Endothelial cell of umbilical vein (primary cell): ENCODE results near the gene ERGIC1. TPM values are rescaled to one million over a fixed set of nuclear protein-coding genes. Genes with fewer than 3 reads are reported as not detected.

Experiments used
- BruUV-seq: library from RNA; stranded (reverse); fragments of 400-500 nt; replicated peaks from 2 replicates; lab custom pipeline; 2021; lab: Mats Ljungman, UMichigan
- CTCF ChIA-PET: fragments of 300-600, 350-600 bp; sonication (Branson Sonifier 250); formaldehyde crosslinking; loops from one replicate; lab custom pipeline; 2021; ENCODE audit warnings: antibody characterized with exemption, inconsistent platforms; lab: Charles Lee
- POLR2A ChIA-PET: fragments of 300-600, 350-600 bp; sonication (Branson Sonifier 250); formaldehyde crosslinking; loops from one replicate; lab custom pipeline; 2021; ENCODE audit warnings: antibody characterized with exemption, inconsistent platforms; lab: Charles Lee
- DNase-seq: peaks from one replicate; pipeline ENCODE4 v3.0.0-alpha.2; 2011; ENCODE audit warnings: low read depth, low spot score
- FAIRE-seq: peaks from 2 replicates; lab custom pipeline; 2011; peaks lifted over from hg19 to GRCh38; lab: Jason Lieb, UNC
- H2AFZ ChIP-seq: 2 replicates; pipeline ENCODE4 v1.6.0; 2012; ENCODE audit warnings: low read depth, low read length, control low read depth, inconsistent platforms
- H3K27ac ChIP-seq: 2 replicates; pipeline ENCODE4 v1.5.1; 2011; ENCODE audit warnings: low read depth, mild to moderate bottlenecking, control low read depth, low read length, moderate library complexity; ENCODE audit not compliant: insufficient read depth
- H3K27me3 ChIP-seq, 2 experiments: 2 replicates each; pipeline versions ENCODE4 v1.6.0 to v1.6.1; 2011; ENCODE audit warnings: low read length in 2 of 2, mixed read lengths in 1 of 2; ENCODE audit not compliant: control insufficient read depth in 2 of 2, insufficient read depth in 2 of 2
- H3K36me3 ChIP-seq, 2 experiments: 2 replicates in 1 of 2; 3 replicates in 1 of 2; pipeline ENCODE4 v1.5.1; 2011; ENCODE audit warnings: low read length in 2 of 2, mild to moderate bottlenecking in 1 of 2, moderate library complexity in 1 of 2; ENCODE audit not compliant: control insufficient read depth in 2 of 2, insufficient read depth in 2 of 2; ENCODE audit errors: extremely low read depth in 1 of 2
- H3K4me1 ChIP-seq: 3 replicates; pipeline ENCODE4 v1.5.1; 2011; ENCODE audit warnings: mild to moderate bottlenecking, low read length; ENCODE audit not compliant: control insufficient read depth, insufficient read depth; ENCODE audit errors: extremely low read depth
- H3K4me2 ChIP-seq: 2 replicates; pipeline ENCODE4 v1.6.1; 2011; ENCODE audit warnings: low read length, control low read depth, mixed read lengths; ENCODE audit not compliant: insufficient read depth
- H3K4me3 ChIP-seq, 3 experiments: fragments of 200-600 bp in 1 of 3; sonication (generic), shearing (Covaris generic) in 1 of 3; replicated peaks in 1 of 3; 2 replicates each; pipeline ENCODE4 v1.5.1; 2011 to 2016; ENCODE audit warnings: control low read depth in 3 of 3, low read length in 3 of 3, mild to moderate bottlenecking in 2 of 3, inconsistent platforms in 1 of 3, low read depth in 1 of 3, moderate library complexity in 1 of 3; ENCODE audit not compliant: insufficient read depth in 1 of 3
- H3K79me2 ChIP-seq: 2 replicates; pipeline ENCODE4 v1.6.0; 2012; ENCODE audit warnings: low read length, inconsistent platforms; ENCODE audit not compliant: control insufficient read depth, insufficient read depth
- H3K9ac ChIP-seq: replicated peaks from 2 replicates; pipeline ENCODE3; 2011; ENCODE audit warnings: low read length, control low read depth; ENCODE audit not compliant: insufficient read depth; ENCODE audit errors: extremely low read depth
- H3K9me1 ChIP-seq: replicated peaks from 3 replicates; pipeline ENCODE4 v1.6.0; 2011; ENCODE audit warnings: mild to moderate bottlenecking, low read length; ENCODE audit not compliant: control insufficient read depth, insufficient read depth; ENCODE audit errors: extremely low read depth
- H3K9me3 ChIP-seq: replicated peaks from 2 replicates; pipeline ENCODE4 v1.5.1; 2012; ENCODE audit warnings: low read length, inconsistent platforms; ENCODE audit not compliant: control insufficient read depth, insufficient read depth
- H4K20me1 ChIP-seq: replicated peaks from 2 replicates; pipeline ENCODE3; 2011; ENCODE audit warnings: mild to moderate bottlenecking, low read length; ENCODE audit not compliant: control insufficient read depth, insufficient read depth; ENCODE audit errors: extremely low read depth
- CTCF ChIP-seq, 2 donors: IDR thresholded peaks; 1 replicate in 1 of 2; 2 replicates in 1 of 2; pipeline ENCODE4 v1.5.1; 2011; ENCODE audit warnings: low read length in 2 of 2, mild to moderate bottlenecking in 2 of 2, moderate library complexity in 2 of 2, control low read depth in 1 of 2, inconsistent platforms in 1 of 2, low read depth in 1 of 2; ENCODE audit not compliant: insufficient read depth in 1 of 2; ENCODE audit errors: extremely low read depth in 1 of 2
- EZH2 ChIP-seq: IDR thresholded peaks from 2 replicates; pipeline ENCODE4 v1.6.1; 2012; ENCODE audit warnings: borderline replicate concordance, low read depth, mild to moderate bottlenecking, moderate library complexity, low read length, inconsistent platforms; ENCODE audit not compliant: severe bottlenecking
- FOS ChIP-seq: IDR thresholded peaks from 2 replicates; pipeline ENCODE4 v1.6.1; 2011; ENCODE audit warnings: mild to moderate bottlenecking, low read length, moderate library complexity, borderline replicate concordance; ENCODE audit not compliant: insufficient read depth
- GATA2 ChIP-seq: IDR thresholded peaks from 2 replicates; pipeline ENCODE4 v1.7.0; 2011; ENCODE audit warnings: low read depth, mild to moderate bottlenecking, moderate library complexity, mixed read lengths, low read length; ENCODE audit not compliant: insufficient read length, insufficient read depth
- JUN ChIP-seq: IDR thresholded peaks from 2 replicates; pipeline ENCODE4 v1.6.1; 2011; ENCODE audit warnings: borderline replicate concordance, low read depth; ENCODE audit not compliant: insufficient read length, insufficient read depth
- MAX ChIP-seq: IDR thresholded peaks from 2 replicates; pipeline ENCODE4 v1.6.1; 2011; ENCODE audit not compliant: insufficient read depth, insufficient read length
- MYC ChIP-seq: IDR thresholded peaks from one replicate; pipeline ENCODE4 v1.6.1; 2011; ENCODE audit warnings: mild to moderate bottlenecking, low read depth, low read length
- POLR2A ChIP-seq: IDR thresholded peaks from 2 replicates; pipeline ENCODE4 v1.6.1; 2012; ENCODE audit warnings: low read depth, mild to moderate bottlenecking, control low read depth, low read length
- POLR2AphosphoS5 ChIP-seq: IDR thresholded peaks from 2 replicates; pipeline ENCODE4 v1.6.1; 2012; ENCODE audit warnings: low read depth, mild to moderate bottlenecking, control low read depth, low read length, moderate library complexity; ENCODE audit not compliant: insufficient read depth
- dilution Hi-C: fragments of 300-500 bp; cut with MboI; formaldehyde crosslinking; loops from one replicate; pipeline ENCODE4 v1.15.0; 2019; ENCODE audit warnings: low sequenced_read_pairs; ENCODE audit not compliant: extremely low pct_ligation_motif_present
- intact Hi-C: fragments of 100-400 bp; cut with micrococcal nuclease; formaldehyde crosslinking; loops from one replicate; pipeline ENCODE4 v1.10.0; 2022
- polyA plus RNA-seq, 4 experiments: library from polyadenylated mRNA; depleted of rRNA in 3 of 4; stranded (reverse) in 3 of 4; unstranded in 1 of 4; fragments of >200 nt; gene quantifications; 2 replicates each; pipeline versions ENCODE4 v1.2.1 to v1.2.3, GENCODE V29; 2011 to 2012; ENCODE audit warnings: missing spikeins in 1 of 4
- total RNA-seq: library from RNA; stranded (reverse); gene quantifications from 2 replicates; pipeline ENCODE4 v1.2.3, GENCODE V29; 2021

The ERGIC1 gene
- total and polyA plus RNA-seq, 2 donors (not counting 3 experiments of a cell fraction or from before 2014, with no cell fraction given) = 105 to 109 TPM

DNA sequence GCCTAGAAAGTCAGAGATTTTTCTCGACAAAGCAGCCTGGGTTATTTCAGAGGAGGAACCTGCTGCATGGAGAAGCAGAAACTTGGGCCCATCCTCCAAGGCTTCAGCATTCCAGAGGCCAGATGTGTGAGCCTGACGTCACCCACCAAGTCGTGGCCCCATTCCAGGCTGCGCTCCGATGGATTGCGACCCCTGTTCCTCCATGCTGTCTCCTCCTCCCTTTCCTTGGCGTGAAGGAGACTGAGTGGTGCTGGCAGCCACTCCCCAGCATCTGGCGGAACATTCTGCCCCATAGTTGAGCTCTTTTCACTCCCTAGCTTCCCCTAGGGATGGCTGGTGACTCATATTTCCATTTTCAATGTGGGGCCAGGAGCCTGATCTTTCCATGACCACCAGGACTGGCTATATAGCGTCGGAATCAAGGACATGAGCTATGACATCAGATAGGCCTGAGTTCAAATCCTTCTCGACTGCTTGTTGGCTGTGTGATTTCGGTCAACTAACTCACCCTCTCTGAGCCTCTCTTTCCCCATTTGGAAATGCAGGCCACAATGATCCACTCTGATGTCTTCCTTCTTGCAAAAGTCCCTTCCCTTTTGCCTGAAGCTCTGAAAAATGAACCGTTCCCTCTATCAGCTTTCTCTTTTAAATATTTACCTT is 38.6 kb upstream of the ERGIC1 start:
- Histone ChIP-seq H4K20me1 (no peaks in the 10 kb centered on the region), H3K27me3 (no peaks in the 10 kb centered on the region), H3K79me2 (no peaks in the 10 kb centered on the region), H3K9me1 (no peaks in the 10 kb centered on the region), H3K4me2 (no peak overlapping the region), H3K36me3 (no peaks in the 10 kb centered on the region), H3K4me1 (peaks cover 48% of the 10 kb centered on the region), H3K9ac (peak overlapping the region; percentile 1), H3K27ac (peak overlapping the region; percentile 76), H2AFZ (peak overlapping the region; percentile 36), H3K4me3 (no peak overlapping the region), H3K9me3 (no peaks in the 10 kb centered on the region)
- peak; percentile 96 for DNase-seq
- ChIA-PET POLR2A (interaction anchor here (0.5 to 1.7 kb wide), 4 partner anchors 24 to 64 kb away, joined by 3 to 15 read pairs (median 3); partner anchors contain the start of gene DUSP1), CTCF (interaction anchor here (0.9 to 4.5 kb wide), 13 partner anchors 9 to 144 kb away, joined by 3 to 44 read pairs (median 4); partner anchors contain the start of gene DUSP1)
- peak; percentile 99 for FAIRE-seq
- dilution Hi-C loops (no loop called here), intact Hi-C loops (loop anchor here (1.0 to 2.0 kb wide), 5 partner anchors 17 to 75 kb away; partner anchors contain the start of gene ERGIC1)
- TSS peak; percentile 71 for BruUV-seq
- TF ChIP-seq MYC (no peak), POLR2A (no peak), MAX (peak; percentile 38), JUN (peak; percentile 88), EZH2 (no peak), POLR2AphosphoS5 (peak; percentile 48), CTCF (IDR thresholded peaks at IDR 0.05; ENCODE audit: extremely low read depth in 1 of 2, insufficient read depth in 1 of 2, low read depth in 1 of 2, low read length in 2 of 2) (no peak), GATA2 (no peak), FOS (peak; percentile 94)
